Esophagus muscularis mucosa (tissue), 4 donors: Measurements from ENCODE around the gene ACSF2.

Experiments
- EP300 ChIP-seq: sonication (generic); formaldehyde crosslinking; IDR thresholded peaks from one replicate; pipeline ENCODE4 v1.6.1; 2017; ENCODE audit warnings: antibody characterized with exemption
- POLR2A ChIP-seq: fragments of 450-650 bp; IDR thresholded peaks from one replicate; pipeline ENCODE4 v1.6.1; 2017; ENCODE audit warnings: antibody characterized with exemption, moderate library complexity, mild to moderate bottlenecking, low read depth
- POLR2AphosphoS5 ChIP-seq, 2 donors: sonication (generic); formaldehyde crosslinking; IDR thresholded peaks; one replicate each; pipeline ENCODE4 v1.6.1; 2017; ENCODE audit warnings: antibody characterized with exemption in 2 of 2
- TF ChIP-seq, protein P1 (sequence below), 3 experiments: fragments of 200-600 bp in 2 of 3; fragments of 450-650 bp in 1 of 3; sonication (generic) in 2 of 3; IDR thresholded peaks; one replicate each; pipeline ENCODE4 v1.5.1; 2017 to 2019; ENCODE audit warnings: antibody characterized with exemption in 3 of 3, mild to moderate bottlenecking in 2 of 3, moderate library complexity in 1 of 3

DNA sequence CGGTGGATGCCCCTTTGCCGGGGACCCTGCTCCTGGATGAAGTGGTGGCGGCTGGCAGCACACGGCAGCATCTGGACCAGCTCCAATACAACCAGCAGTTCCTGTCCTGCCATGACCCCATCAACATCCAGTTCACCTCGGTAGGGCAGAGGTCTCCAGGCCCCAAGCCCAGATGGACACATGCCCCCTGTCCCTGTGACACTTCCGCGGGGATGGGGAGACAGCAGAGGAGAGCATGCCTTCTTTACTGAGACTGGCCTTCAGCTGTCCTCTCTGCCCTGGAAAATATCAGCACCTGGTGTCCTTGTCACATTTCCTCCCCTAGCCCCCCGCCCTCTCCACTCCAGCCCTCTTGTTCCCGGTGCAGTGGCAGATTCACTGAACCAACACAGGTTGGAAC lies 36.4 kb downstream of the ACSF2 start:
- TF ChIP-seq, protein P1, sequence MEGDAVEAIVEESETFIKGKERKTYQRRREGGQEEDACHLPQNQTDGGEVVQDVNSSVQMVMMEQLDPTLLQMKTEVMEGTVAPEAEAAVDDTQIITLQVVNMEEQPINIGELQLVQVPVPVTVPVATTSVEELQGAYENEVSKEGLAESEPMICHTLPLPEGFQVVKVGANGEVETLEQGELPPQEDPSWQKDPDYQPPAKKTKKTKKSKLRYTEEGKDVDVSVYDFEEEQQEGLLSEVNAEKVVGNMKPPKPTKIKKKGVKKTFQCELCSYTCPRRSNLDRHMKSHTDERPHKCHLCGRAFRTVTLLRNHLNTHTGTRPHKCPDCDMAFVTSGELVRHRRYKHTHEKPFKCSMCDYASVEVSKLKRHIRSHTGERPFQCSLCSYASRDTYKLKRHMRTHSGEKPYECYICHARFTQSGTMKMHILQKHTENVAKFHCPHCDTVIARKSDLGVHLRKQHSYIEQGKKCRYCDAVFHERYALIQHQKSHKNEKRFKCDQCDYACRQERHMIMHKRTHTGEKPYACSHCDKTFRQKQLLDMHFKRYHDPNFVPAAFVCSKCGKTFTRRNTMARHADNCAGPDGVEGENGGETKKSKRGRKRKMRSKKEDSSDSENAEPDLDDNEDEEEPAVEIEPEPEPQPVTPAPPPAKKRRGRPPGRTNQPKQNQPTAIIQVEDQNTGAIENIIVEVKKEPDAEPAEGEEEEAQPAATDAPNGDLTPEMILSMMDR (IDR thresholded peaks at IDR 0.05) = no peak
- no peak for TF ChIP-seq POLR2A
- no peak for TF ChIP-seq EP300
- TF ChIP-seq POLR2AphosphoS5 (IDR thresholded peaks at IDR 0.05) = no peak
